SK-N-SH treated with all-trans-retinoic acid at 6 μM for 48 hours (cell line): ENCODE data around the gene SLC22A3.

Experiments
- ATAC-seq: fragments of 200-7000 bp; cut with Tn5 transposase; 3 replicates; pipeline ENCODE4 v1.9.1; 2020; ENCODE audit warnings: mild to moderate bottlenecking, moderate library complexity
- ARNTL ChIP-seq: fragments of 450-650 bp; formaldehyde crosslinking; IDR thresholded peaks from 2 replicates; pipeline ENCODE4 v1.5.0; 2020; ENCODE audit warnings: low read depth, mild to moderate bottlenecking, moderate library complexity, borderline replicate concordance
- CREB5 ChIP-seq: fragments of 250-450 bp; sonication (Bioruptor Pico); IDR thresholded peaks from 2 replicates; pipeline ENCODE4 v1.5.1; 2020; ENCODE audit warnings: low read depth, mild to moderate bottlenecking, moderate library complexity
- CSDC2 ChIP-seq: fragments of 250-450 bp; sonication (Bioruptor Pico); IDR thresholded peaks from 2 replicates; pipeline ENCODE4 v1.5.0; 2020; ENCODE audit warnings: mild to moderate bottlenecking, moderate library complexity
- GLIS3 ChIP-seq: fragments of 250-450 bp; sonication (Bioruptor Pico); IDR thresholded peaks from 2 replicates; pipeline ENCODE4 v1.5.0; 2020; ENCODE audit warnings: mild to moderate bottlenecking, moderate library complexity
- OSR1 ChIP-seq: fragments of 250-450 bp; sonication (Bioruptor Pico); IDR thresholded peaks from 2 replicates; pipeline ENCODE4 v1.8.0; 2022; ENCODE audit warnings: moderate library complexity, mild to moderate bottlenecking, inconsistent platforms
- PATZ1 ChIP-seq: fragments of 250-450 bp; sonication (Bioruptor Pico); IDR thresholded peaks from 2 replicates; pipeline ENCODE4 v1.8.0; 2020; ENCODE audit warnings: mild to moderate bottlenecking, moderate library complexity, borderline replicate concordance
- RARB ChIP-seq: fragments of 250-450 bp; sonication (Bioruptor Pico); IDR thresholded peaks from 2 replicates; pipeline ENCODE4 v1.8.0; 2021; ENCODE audit warnings: mild to moderate bottlenecking, moderate library complexity
- SNAI2 ChIP-seq: fragments of 250-450 bp; sonication (Bioruptor Pico); IDR thresholded peaks from 2 replicates; pipeline ENCODE4 v1.5.0; 2020; ENCODE audit warnings: mild to moderate bottlenecking, moderate library complexity
- TOX ChIP-seq: fragments of 250-450 bp; sonication (Bioruptor Pico); IDR thresholded peaks from 2 replicates; pipeline ENCODE4 v1.8.0; 2021; ENCODE audit warnings: mild to moderate bottlenecking, moderate library complexity, borderline replicate concordance
- TSHZ2 ChIP-seq: fragments of 250-450 bp; sonication (Bioruptor Pico); IDR thresholded peaks from 2 replicates; pipeline ENCODE4 v1.5.0; 2020; ENCODE audit warnings: mild to moderate bottlenecking, moderate library complexity
- ZFP3 ChIP-seq: fragments of 250-450 bp; sonication (Bioruptor Pico); IDR thresholded peaks from 2 replicates; pipeline ENCODE4 v1.5.0; 2020; ENCODE audit warnings: mild to moderate bottlenecking, moderate library complexity
- ZFP30 ChIP-seq: fragments of 450-650 bp; formaldehyde crosslinking; IDR thresholded peaks from 2 replicates; pipeline ENCODE4 v1.5.0; 2022; ENCODE audit warnings: mild to moderate bottlenecking, moderate library complexity
- ZNF70 ChIP-seq: fragments of 450-650 bp; formaldehyde crosslinking; IDR thresholded peaks from 2 replicates; pipeline ENCODE4 v1.5.0; 2020; ENCODE audit warnings: mild to moderate bottlenecking, moderate library complexity
- ZNF8 ChIP-seq: fragments of 450-650 bp; formaldehyde crosslinking; IDR thresholded peaks from 2 replicates; pipeline ENCODE4 v1.5.0; 2020; ENCODE audit warnings: mild to moderate bottlenecking, moderate library complexity
- TF ChIP-seq, protein P1 (sequence below): fragments of 250-450 bp; sonication (Bioruptor Pico); IDR thresholded peaks from 2 replicates; pipeline ENCODE4 v1.8.0; 2021; ENCODE audit warnings: low read depth, mild to moderate bottlenecking, moderate library complexity, borderline replicate concordance

The SLC22A3 gene

GRCh38 chr6:160421854-160422253, 73.7 kb downstream of the SLC22A3 start:
- ATAC-seq = no peak
- TF ChIP-seq CSDC2 (CRISPR knock-in tag) = no peak
- TF ChIP-seq TOX (CRISPR knock-in tag) = no peak
- no peak for TF ChIP-seq SNAI2 (CRISPR knock-in tag)
- TF ChIP-seq CREB5 (CRISPR knock-in tag) = no peak
- no peak for TF ChIP-seq ARNTL (CRISPR knock-in tag)
- TF ChIP-seq GLIS3 (CRISPR knock-in tag) = no peak
- TF ChIP-seq, all 23 proteins: peak for 0

DNA sequence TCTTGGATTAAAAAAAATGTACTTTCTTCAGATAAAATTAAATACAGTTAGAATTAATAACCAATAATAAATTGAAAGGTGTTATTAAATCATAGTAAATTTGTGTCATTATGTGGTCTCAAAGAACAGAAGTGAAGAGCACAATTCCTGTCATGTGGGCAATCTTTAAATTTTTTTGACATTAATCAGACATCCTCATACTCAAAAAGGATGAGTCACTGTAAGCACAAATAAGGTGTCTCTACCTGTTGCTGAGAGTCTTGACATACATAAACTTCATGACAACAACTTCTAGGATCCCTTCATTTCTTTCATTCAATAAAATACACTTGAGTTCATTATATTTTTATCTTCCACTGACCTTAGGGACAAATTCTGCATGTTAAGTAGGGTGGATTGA, 76.1 kb downstream of the SLC22A3 start:
- ATAC-seq = no peak
- TF ChIP-seq RARB (CRISPR knock-in tag) (no peak), CREB5 (CRISPR knock-in tag) (no peak)

GRCh38 chr6:160426136-160426535, 78.0 kb downstream of the SLC22A3 start:
- no peak for TF ChIP-seq CSDC2 (CRISPR knock-in tag)
- TF ChIP-seq SNAI2 (CRISPR knock-in tag) = no peak
- no peak for TF ChIP-seq OSR1 (CRISPR knock-in tag)
- TF ChIP-seq ZFP3 (CRISPR knock-in tag) = no peak
- TF ChIP-seq, protein P1, sequence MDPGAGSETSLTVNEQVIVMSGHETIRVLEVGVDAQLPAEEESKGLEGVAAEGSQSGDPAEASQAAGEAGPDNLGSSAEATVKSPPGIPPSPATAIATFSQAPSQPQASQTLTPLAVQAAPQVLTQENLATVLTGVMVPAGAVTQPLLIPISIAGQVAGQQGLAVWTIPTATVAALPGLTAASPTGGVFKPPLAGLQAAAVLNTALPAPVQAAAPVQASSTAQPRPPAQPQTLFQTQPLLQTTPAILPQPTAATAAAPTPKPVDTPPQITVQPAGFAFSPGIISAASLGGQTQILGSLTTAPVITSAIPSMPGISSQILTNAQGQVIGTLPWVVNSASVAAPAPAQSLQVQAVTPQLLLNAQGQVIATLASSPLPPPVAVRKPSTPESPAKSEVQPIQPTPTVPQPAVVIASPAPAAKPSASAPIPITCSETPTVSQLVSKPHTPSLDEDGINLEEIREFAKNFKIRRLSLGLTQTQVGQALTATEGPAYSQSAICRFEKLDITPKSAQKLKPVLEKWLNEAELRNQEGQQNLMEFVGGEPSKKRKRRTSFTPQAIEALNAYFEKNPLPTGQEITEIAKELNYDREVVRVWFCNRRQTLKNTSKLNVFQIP (CRISPR knock-in tag) = no peak
- no peak for TF ChIP-seq ZNF8 (CRISPR knock-in tag)
- no peak for ATAC-seq

GRCh38 chr6:160427312-160428068, 79.3 kb downstream of the SLC22A3 start:
- TF ChIP-seq OSR1 (CRISPR knock-in tag) (no peak), PATZ1 (no peak), ZNF70 (CRISPR knock-in tag) (no peak), ZFP30 (CRISPR knock-in tag) (no peak), RARB (CRISPR knock-in tag) (no peak), ZFP3 (CRISPR knock-in tag) (no peak), TSHZ2 (CRISPR knock-in tag) (no peak)
- TF ChIP-seq, protein P1 (CRISPR knock-in tag) = no peak
- ATAC-seq = no peak
